ENCODE results near the gene SALL3.

The SALL3 gene

DNA sequence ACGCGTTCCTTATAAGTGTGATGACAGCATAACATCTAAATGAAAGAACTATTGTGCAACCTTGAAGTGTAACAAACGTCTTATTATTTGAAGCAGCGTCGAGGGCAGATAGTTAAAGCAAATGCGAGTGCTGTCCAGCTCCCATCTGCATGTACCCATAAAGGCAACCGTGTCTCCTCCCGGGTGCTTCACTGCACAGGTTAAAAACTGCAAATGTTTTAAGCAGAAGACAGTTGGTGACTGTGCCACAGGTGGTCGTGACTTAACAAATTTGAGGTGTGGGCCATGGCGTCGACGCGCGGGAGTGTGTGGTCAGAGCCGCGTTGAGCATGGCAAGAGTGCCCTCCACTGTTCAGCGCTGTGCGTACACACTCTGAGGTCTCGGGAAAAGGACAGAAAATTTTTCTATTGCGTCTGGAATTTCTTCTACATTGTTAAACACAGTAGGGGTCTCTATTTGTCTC lies 6.4 kb downstream of the SALL3 start:
- DNase-seq (ENCODE audit: low read depth): no peak
- TF ChIP-seq, protein P1, sequence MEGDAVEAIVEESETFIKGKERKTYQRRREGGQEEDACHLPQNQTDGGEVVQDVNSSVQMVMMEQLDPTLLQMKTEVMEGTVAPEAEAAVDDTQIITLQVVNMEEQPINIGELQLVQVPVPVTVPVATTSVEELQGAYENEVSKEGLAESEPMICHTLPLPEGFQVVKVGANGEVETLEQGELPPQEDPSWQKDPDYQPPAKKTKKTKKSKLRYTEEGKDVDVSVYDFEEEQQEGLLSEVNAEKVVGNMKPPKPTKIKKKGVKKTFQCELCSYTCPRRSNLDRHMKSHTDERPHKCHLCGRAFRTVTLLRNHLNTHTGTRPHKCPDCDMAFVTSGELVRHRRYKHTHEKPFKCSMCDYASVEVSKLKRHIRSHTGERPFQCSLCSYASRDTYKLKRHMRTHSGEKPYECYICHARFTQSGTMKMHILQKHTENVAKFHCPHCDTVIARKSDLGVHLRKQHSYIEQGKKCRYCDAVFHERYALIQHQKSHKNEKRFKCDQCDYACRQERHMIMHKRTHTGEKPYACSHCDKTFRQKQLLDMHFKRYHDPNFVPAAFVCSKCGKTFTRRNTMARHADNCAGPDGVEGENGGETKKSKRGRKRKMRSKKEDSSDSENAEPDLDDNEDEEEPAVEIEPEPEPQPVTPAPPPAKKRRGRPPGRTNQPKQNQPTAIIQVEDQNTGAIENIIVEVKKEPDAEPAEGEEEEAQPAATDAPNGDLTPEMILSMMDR (IDR thresholded peaks at IDR 0.05; ENCODE audit: control insufficient read depth, extremely low read depth, insufficient read depth): no peak
- no peak overlapping the region for H3K4me3 ChIP-seq (ENCODE audit: low read depth, low read length)

GRCh38 chr18:78991446-78991845 lies 11.8 kb downstream of the SALL3 start:
- H3K4me3 ChIP-seq (ENCODE audit: low read depth, low read length): no peak overlapping the region
- TF ChIP-seq, protein P1 (IDR thresholded peaks at IDR 0.05; ENCODE audit: control insufficient read depth, extremely low read depth, insufficient read depth): no peak
- no peak for DNase-seq (ENCODE audit: low read depth)

DNA sequence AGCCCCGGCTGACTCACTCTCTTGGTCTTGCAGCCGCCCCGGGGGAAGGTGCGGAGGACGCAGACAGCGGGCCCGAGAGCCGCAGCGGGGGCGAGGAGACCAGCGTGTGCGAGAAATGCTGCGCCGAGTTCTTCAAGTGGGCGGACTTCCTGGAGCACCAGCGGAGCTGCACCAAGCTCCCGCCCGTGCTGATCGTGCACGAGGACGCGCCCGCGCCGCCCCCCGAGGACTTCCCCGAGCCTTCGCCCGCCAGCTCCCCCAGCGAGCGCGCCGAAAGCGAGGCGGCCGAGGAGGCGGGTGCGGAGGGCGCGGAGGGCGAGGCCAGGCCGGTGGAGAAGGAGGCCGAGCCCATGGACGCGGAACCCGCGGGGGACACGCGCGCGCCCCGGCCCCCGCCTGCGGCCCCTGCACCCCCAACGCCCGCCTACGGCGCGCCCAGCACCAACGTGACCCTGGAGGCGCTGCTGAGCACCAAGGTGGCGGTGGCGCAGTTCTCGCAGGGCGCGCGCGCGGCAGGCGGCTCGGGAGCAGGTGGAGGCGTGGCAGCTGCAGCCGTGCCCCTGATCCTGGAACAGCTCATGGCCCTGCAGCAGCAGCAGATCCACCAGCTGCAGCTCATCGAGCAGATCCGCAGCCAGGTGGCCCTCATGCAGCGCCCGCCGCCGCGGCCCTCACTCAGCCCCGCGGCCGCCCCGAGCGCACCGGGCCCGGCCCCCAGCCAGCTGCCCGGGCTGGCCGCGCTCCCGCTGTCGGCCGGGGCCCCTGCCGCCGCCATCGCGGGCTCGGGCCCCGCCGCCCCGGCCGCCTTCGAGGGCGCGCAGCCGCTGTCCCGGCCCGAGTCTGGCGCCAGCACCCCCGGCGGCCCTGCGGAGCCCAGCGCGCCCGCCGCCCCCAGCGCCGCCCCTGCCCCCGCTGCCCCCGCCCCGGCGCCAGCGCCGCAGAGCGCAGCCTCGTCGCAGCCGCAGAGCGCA lies 12.7 kb downstream of the SALL3 start:
- DNase-seq (ENCODE audit: low read depth): no peak
- no peak overlapping the region for H3K4me3 ChIP-seq (ENCODE audit: low read depth, low read length)
- TF ChIP-seq, protein P1 (IDR thresholded peaks at IDR 0.05; ENCODE audit: control insufficient read depth, extremely low read depth, insufficient read depth): no peak

- DNase-seq (ENCODE audit: low read depth): no peak
- TF ChIP-seq, protein P1 (IDR thresholded peaks at IDR 0.05; ENCODE audit: control insufficient read depth, extremely low read depth, insufficient read depth): no peak
- H3K4me3 ChIP-seq (ENCODE audit: low read depth, low read length): no peak overlapping the region
Measured at GRCh38 chr18:78993014-78993926, 13.7 kb downstream of the SALL3 start.

- TF ChIP-seq, protein P1 (IDR thresholded peaks at IDR 0.05; ENCODE audit: control insufficient read depth, extremely low read depth, insufficient read depth): no peak
- no peak overlapping the region for H3K4me3 ChIP-seq (ENCODE audit: low read depth, low read length)
- DNase-seq (ENCODE audit: low read depth): no peak
Measured at GRCh38 chr18:78994000-78994399, 14.4 kb downstream of the SALL3 start.

DNA sequence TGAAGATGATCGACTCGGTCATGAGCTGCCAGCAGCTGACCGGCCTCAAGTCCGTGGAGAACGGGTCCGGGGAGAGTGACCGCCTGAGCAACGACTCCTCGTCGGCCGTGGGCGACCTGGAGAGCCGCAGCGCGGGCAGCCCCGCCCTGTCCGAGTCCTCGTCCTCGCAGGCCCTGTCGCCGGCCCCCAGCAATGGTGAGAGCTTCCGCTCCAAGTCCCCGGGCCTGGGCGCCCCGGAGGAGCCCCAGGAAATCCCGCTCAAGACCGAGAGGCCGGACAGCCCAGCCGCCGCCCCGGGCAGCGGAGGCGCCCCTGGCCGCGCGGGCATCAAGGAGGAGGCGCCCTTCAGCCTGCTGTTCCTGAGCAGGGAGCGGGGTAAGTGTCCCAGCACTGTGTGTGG lies 14.9 kb downstream of the SALL3 start:
- no peak for DNase-seq (ENCODE audit: low read depth)
- no peak overlapping the region for H3K4me3 ChIP-seq (ENCODE audit: low read depth, low read length)
- TF ChIP-seq, protein P1 (IDR thresholded peaks at IDR 0.05; ENCODE audit: control insufficient read depth, extremely low read depth, insufficient read depth): no peak

Measured in LNCaP clone FGC (cell line).